ENCODE data around the gene FKRP.

GRCh38 chr19:46730595-46730994, 15.3 kb upstream of the FKRP start:
- TF ChIP-seq CTCF (conservative IDR thresholded peaks at IDR 0.05; ENCODE audit: low read length) = no peak
- no peak for TF ChIP-seq EZH2phosphoT487 (IDR thresholded peaks at IDR 0.05; ENCODE audit: borderline replicate concordance)

Measured in Loucy (cell line).